Fibroblast of peridontal ligament (primary cell): ENCODE results near the gene TMC3.
"Not testable (repeated sequence)": the region's sequence is repeated elsewhere in the genome, so short reads cannot be mapped to it uniquely, and the experiment has no call there.

Experiments
- DNase-seq: peaks from one replicate; pipeline ENCODE4 v3.0.0-alpha.2; 2010; ENCODE audit errors: extremely low read depth

The TMC3 gene

DNA sequence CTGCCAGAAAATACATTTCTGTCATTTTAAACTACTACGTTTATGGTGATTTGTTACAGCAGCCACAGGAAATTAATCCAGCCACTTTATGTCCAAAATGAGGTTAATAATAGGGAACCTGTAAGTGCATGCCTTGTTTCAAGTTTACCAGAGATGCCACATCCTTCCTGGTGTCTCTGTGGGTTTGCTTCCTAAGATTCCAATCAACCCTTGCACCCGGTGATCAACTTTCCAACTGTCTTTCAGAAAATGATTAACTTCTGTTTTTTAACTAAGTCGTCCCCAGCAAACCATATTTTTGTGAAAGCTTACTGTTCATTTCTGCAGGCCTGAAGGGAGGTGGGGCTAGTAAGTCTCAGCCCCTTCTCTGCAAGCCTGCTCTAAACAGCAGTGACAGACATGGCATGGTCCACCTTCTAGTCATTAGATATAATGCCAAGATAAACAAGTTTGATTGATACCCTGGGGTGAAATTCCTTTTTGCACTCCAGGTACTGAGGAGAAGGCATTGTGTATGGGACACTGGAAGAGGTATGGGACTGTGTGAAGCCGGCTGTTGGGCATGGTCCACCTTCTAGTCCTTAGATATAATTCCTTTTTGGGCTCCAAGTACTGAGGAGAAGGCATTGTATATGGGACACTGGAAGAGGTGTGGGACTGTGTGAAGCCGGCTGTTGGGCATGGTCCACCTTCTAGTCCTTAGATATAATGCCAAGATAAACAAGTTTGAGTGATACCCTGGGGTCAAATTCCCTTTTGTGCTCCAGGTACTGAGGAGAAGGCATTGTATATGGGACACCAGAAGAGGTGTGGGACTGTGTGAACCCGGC, 11.1 kb upstream of the TMC3 start:
- DNase-seq, result no peak

GRCh38 chr15:81381720-81382119, 7.7 kb upstream of the TMC3 start:
- DNase-seq, result no peak

DNA sequence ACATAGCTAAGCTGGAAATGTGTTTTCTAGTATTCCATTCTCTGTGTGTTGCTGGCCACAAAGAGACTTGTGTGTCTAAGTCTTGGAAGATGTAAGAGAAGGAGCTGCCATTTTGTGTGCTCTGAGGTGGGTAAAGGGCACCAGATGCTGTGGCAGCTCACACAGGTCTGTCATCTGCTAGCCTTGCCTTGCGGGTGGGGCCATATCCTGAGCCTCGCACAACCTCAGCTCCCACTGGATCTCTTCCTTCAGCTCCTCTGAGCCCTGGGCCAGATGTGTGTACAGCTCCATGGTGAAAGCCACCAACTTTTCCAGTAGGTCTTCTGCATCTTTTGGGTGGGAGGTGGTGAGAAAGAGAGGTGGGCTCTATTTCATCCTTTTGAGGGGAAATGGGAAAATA, 6.7 kb upstream of the TMC3 start:
- DNase-seq, result no peak

DNA sequence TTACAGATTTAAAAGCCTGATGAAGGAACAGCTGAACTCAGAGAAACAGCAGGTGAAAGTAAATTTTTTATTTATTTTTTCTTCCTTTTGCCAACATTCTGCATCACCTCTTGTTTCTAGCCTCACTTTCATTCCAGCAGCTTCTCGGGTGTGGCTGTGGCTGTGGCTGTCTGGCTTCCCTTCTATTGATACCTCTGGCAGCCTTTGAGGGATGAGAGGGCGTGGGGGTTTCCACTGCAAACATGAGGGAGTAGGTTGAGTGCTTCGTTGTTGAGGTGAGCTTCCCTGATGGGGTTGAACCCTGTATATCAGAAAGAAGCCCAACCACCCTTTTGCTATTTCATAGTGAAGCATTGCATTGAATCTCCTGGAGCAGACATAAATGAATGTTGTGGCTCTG, 6.2 kb upstream of the TMC3 start:
- no peak for DNase-seq

DNA sequence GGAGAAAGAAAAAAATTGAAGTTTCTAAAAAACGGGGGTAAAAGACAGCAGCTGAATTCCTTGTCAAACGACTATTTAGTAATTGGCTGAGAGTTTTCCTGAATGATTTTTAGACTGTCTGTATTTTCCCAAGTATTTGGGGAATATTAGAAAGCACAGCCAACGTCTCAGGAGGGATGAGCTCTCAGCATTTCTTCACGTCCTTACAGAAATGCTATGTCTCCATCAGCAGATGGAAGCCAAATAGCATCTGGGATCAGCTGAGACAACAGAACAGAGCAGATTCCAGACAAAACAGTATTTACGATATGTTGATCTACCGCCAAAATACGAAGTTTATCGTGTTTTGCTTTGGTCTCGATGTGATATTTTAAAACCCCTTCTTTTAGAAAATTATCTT, 5.3 kb upstream of the TMC3 start:
- no peak for DNase-seq

GRCh38 chr15:81378443-81378842, 4.4 kb upstream of the TMC3 start:
- no peak for DNase-seq

GRCh38 chr15:81377871-81378270, 3.9 kb upstream of the TMC3 start:
- no peak for DNase-seq

GRCh38 chr15:81376231-81376630, 2.2 kb upstream of the TMC3 start:
- no peak for DNase-seq

- DNase-seq, result no peak
Observed at GRCh38 chr15:81375461-81375860, 1.4 kb upstream of the TMC3 start.

GRCh38 chr15:81373176-81373575, 837 bp downstream of the TMC3 start:
- no peak for DNase-seq

DNA sequence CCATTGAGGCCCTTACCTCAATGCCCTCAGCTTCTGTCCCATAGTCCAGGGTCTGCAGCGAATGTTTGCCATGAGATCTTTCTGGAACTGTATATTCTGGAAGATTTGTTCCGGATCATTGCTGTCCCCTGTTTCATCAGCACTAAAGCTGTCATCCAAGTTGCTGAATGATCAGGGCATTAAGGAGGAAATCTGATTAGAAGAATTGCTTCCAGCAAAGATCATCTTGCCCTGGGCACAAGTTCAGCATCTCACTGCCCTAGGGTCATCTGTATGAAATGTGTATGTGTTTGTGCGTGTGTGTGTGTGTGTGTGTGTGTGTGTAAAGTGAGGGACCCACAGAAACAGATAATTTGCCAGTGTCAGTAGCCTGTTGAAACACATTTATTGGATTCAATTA, 1.4 kb downstream of the TMC3 start:
- DNase-seq, result no peak

GRCh38 chr15:81363718-81364500, 10.1 kb downstream of the TMC3 start:
- DNase-seq, result no peak

GRCh38 chr15:81363276-81363675, 10.7 kb downstream of the TMC3 start:
- DNase-seq, result no peak

GRCh38 chr15:81362790-81363189, 11.2 kb downstream of the TMC3 start:
- DNase-seq, result no peak

- DNase-seq, result no peak
Observed at GRCh38 chr15:81361891-81362290, 12.1 kb downstream of the TMC3 start.

GRCh38 chr15:81360491-81360890, 13.5 kb downstream of the TMC3 start:
- DNase-seq, result no peak

- no peak for DNase-seq
Observed at GRCh38 chr15:81358248-81358647, 15.8 kb downstream of the TMC3 start.

- no peak for DNase-seq
Observed at GRCh38 chr15:81357180-81357686, 16.8 kb downstream of the TMC3 start.

DNA sequence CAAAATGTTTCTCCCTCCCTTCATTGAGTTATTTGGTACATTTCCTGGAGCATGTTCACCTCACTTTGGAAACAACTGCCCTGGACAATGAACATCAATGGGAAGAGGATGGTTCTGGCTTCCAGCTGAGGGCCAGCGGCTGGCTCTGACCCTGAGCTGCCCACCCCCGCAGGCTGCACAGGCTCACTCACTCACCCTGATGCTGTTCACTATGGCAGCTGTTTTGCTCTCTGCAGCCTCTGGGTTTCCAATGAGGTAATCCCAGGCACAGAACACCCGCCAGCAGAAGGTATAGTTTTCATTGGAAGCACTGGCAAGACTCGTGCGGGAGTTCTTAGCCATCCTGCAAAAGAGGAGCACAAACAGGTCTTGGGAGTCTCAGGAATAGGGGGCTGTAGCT, 17.8 kb downstream of the TMC3 start:
- no peak for DNase-seq

DNA sequence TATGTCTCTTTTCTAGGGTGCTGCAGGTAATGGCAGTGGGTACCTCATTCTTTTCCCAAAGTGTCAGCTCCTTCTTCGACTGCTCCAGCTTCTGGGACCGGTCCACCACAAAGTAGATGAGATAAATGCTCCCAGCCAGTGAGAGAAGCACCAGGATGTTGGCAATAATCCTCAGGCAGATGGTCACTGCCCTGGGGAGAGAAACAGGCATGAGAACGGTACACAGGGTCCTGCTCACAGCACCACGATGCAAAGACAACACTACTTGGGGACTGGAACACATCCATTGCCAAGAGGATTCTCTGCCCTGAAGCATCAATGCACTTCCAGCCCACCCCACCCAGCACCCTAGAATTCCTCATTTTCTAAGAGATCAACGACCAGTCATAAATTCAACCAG, 22.4 kb downstream of the TMC3 start:
- DNase-seq, result no peak

DNA sequence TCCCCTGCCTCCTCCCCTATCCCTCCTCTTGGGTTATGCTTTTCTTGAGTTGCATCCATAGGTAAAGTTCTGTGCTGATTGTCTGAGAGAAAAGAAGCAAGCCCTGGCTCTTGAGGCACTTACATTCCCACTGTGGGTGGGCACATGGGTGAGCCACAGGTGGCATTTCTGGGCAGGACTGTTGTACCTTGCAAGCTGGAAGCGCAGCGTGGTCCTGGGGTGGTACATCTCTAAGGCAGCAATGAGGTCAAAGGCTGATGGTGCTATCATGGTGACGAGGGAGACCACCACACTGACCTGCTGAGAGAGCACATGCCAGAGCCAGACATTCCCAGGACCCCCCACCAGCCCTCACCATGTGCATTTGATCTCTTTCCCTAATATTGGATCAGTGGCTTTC, 24.7 kb downstream of the TMC3 start:
- no peak for DNase-seq

DNA sequence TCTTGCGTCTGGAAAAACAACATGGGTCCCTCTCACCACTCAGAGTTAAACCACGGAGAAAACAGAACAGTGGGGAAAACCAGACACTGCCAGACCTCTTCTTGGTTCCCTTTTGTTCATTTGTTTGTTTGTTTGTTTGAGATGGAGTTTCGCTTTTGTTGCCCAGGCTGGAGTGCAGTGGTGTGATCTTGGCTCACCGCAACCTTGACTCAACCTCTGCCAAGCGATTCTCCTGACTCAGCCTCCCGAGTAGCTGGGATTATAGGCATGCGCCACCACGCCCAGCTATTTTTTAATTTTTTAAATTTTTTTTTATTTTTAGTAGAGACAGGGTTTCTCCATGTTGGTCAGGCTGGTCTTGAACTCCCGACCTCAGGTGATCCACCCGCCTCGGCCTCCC, 25.3 kb downstream of the TMC3 start:
- not testable (repeated sequence) for DNase-seq

GRCh38 chr15:81347910-81348309, 26.1 kb downstream of the TMC3 start:
- no peak for DNase-seq
